HG02610 (cell line): ENCODE measurements around the gene MAP3K7.

ENCODE experiments used
- ATAC-seq: cut with Tn5 transposase; IDR thresholded peaks from one replicate; pipeline ENCODE4 v1.9.1; 2021; ENCODE audit warnings: mild to moderate bottlenecking, moderate library complexity; ENCODE audit not compliant: unreplicated experiment

The MAP3K7 gene

GRCh38 chr6:90485635-90486277 lies 101.1 kb downstream of the MAP3K7 start:
- no peak for ATAC-seq

GRCh38 chr6:90484903-90485302 lies 102.0 kb downstream of the MAP3K7 start:
- no peak for ATAC-seq

- ATAC-seq: no peak
Measured at GRCh38 chr6:90484385-90484784, 102.5 kb downstream of the MAP3K7 start.

DNA sequence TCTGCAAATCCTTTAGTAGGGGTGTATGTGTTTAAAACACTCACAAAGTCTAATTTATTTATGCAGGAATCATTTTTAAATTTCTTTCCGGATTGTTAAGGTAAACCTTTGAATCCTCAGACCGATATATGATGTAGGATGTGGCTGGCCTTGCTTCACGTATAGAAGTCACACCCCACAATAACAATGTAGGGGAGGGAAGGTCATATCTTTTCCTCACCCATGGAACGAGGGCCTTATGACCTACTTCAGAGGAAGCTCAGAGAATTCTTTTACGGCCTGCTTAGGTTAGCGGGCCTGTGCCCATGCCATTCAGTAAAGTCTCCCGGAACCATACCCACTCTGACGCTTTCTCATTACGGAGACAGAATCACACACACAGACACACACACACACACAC lies 102.9 kb downstream of the MAP3K7 start:
- ATAC-seq: no peak

GRCh38 chr6:90483116-90483839 lies 103.6 kb downstream of the MAP3K7 start:
- ATAC-seq: no peak

- ATAC-seq: no peak
Measured at GRCh38 chr6:90480666-90481065, 106.2 kb downstream of the MAP3K7 start.

DNA sequence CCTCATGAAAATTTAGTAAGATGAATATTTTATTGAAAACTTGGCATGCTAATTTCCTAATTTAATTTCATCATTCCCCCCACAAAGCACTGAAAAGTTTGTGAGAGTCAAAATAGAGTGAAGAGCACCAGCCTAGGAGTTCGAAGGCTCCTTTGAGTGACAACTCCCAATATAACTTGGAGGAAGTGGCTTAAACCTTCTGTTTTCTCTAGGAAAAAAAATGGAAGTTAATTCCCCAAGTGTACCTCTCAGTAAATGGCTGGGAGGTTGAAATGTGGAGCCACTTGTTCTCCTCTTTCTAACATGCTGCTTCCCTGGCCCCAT lies 107.3 kb downstream of the MAP3K7 start:
- no peak for ATAC-seq

DNA sequence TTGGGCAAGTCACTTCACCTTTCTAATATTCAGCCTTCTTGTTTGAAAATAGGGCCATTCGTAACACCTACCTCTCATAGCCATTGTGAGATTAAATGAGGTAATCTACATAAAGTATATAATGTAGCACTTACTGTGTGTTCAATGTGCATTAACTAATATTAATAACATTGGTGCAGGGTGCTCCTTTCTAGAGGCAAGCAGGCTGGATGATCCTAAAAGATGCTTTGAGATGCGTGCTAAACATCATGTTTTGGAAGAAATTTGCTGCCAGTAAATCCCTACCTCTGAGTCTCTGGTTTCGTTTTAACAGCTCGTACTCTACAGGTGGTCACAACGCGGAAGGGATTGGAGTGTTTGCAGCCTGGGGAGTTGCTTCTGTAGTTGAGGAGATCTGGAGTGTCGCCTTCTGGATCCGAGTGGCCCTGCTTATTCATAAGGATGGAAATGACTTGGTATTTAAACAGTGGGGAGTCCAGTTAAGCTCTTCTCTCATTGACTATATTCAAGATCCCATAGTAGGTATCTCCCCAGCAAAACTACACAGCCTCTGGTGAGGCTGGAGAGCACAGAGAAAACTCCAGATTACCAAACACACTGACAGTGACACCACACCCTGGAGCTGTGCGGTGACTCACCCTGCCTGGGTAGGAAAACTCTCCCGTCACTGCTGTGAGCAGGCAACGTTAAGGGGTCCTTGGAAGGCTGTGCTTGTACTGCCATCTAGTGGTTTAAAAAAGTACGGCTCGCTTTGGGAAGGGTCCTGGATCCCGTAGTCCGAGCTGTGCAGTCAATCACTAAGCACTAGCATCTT lies 107.9 kb downstream of the MAP3K7 start:
- peak; percentile 85 for ATAC-seq

- ATAC-seq: no peak
Measured at GRCh38 chr6:90478278-90478677, 108.6 kb downstream of the MAP3K7 start.

- no peak for ATAC-seq
Measured at GRCh38 chr6:90477366-90477765, 109.5 kb downstream of the MAP3K7 start.

DNA sequence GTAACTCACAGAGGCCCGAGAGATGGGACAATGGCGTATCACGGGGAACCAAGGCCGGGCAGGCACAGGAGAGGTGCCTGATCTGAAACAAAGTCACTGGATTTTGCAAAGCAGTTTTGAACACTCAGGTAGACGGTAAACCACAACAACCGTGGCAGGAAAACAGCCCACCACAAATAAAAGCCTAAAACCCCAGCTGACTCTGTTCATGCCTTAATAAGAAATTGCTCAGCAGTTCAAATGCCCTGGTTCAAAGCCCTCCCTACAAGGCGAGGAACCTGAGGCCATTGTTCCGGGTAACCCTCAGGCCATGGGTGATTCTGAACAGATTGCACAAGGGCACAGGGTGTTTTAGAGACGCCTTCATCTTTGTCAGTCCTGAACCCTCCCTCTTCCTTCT lies 114.2 kb downstream of the MAP3K7 start:
- no peak for ATAC-seq

DNA sequence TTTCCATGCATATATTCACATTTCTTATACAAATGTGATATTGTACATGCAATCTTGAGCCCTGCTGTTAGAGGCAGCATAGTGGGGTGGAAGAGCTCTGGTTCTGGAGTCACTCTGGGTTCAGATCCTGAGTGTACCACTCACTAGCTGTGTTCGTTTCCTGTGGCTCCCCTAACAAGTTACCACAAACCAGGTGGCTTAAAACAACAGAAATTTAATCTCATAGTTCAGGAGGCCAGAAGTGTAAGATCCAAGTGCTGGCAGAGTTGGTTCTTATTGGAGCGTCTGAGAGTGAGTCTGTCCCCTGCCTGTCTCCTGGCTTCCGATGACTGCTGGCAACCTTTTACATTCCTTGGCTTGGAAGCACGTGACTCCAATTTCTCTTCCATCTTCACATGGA lies 115.6 kb downstream of the MAP3K7 start:
- ATAC-seq: no peak

GRCh38 chr6:90469906-90470305 lies 117.0 kb downstream of the MAP3K7 start:
- no peak for ATAC-seq

DNA sequence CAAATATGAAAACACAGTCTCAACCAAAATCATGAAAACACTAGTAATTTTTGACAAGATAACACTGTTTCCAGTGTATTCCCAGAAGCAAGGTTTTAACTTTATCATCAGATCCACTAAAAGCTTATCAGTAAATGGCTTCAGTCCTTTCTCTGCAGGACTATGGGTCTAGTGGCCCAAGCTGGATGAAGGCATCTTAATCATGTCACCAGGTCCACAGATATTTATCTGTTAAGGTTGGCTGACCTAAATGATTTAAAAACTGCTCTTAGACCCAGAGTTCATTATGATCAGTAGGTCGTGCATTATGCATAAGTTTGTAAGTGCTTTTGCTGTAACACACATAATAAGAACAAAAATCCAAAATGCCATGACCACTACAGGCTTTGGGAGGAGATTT lies 118.0 kb downstream of the MAP3K7 start:
- no peak for ATAC-seq

DNA sequence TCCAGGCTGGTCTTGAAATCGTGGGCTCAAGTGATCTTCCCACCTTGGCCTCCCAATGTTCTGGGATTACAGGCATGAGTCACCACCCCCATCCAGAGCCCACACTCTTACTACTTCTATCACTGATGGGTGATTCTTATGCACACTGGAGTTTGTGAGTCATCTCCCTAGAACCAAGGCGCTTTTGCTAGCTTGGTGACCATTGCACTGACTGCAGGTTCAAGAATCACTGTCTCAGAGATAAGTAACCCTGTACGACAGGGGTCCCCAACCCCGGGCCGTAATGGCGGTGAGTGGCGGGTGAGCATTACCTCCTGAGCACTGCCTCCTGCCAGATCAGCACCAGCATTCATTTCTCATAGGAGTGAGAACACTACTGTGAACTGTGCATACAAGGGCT lies 118.8 kb downstream of the MAP3K7 start:
- no peak for ATAC-seq

DNA sequence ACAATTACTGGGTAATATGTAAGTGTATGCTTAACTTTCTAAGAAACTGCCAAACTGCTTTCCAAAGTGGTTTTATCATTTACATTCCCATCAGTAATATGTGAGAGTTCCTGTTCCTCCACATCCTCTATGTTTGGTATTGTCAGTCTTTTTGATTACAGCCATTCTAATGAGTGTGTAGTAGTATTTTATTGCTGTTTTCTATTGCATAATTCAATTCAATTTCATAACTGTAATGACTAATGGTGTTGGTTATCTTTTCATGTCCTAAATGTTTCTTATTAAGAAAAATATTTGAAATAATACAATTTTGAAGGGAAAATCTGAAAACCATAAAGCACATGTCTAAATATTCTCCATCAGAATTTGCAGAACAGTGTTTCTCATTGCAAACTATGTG lies 119.3 kb downstream of the MAP3K7 start:
- ATAC-seq: no peak

DNA sequence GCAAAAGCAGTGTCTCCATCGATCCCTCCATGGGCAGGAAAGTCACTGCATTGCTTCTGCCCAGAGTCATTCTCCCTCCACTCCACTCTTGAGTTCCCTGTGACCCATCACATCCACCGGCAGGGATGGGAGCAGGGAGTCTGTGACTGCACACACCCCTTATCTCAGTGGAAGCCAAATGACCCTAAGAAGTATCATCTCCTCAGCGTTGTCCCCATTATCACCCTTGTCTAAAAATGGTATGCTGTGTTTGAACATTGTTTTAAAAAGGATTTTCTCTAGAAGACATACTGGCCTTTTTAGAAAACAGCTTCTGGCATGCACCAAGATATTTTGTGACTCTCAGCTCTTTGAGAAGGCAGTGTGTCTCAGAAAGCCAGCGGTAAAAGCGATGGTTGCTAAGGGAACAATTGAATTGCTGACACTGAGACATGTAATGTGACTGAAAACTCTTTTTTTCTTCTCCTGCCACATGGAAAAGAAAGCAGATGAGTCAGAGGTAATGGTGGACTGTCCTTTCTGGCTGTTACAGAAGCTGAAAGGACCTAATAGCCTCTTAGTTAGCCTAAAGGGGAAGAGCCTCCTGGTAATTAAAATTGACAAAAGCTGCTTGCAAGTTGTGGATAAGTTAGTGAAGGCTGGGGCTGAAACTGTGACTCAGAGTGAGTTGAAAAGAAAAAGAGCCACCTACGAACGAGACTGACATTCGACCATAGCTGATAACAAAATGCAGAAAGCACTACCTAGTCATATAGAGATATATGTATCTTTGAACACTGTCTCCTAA lies 120.5 kb downstream of the MAP3K7 start:
- ATAC-seq: no peak

DNA sequence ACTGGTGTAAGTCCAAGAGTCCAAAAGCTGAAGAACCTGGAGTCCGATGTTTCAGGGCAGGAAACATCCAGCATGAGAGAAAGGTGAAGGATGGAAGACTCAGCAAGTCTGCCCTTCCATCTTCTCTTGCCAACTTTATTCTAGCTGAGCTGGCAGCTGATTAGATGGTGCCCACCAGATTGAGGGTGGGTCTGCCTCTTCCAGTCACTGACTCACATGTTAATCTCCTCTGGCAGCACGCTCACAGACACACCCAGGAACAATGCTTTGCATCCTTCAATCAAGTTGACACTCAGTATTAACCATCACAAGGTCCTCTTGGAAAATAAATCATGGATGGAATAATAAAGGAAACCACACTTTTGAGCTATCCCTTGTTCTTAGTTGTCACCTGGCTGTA lies 121.2 kb downstream of the MAP3K7 start:
- no peak for ATAC-seq

DNA sequence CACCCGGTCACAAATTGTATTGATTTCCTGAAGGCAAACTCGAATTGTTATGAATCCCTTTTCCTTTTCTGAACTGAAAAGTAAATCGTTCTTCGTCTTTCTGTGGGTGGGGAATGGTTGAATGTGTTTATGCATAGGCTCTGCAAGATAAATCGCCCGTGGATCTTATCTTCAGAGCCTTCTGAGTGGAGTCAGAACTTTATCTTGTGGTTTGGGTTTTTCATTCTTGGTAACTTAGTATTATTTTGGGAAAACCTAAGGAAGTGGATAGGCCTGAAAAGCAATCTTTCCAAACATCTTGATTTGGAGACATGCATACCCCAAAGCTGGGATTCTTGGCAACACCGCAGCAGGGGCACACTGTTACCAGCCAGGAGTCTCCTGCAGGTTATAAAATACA lies 122.4 kb downstream of the MAP3K7 start:
- no peak for ATAC-seq

DNA sequence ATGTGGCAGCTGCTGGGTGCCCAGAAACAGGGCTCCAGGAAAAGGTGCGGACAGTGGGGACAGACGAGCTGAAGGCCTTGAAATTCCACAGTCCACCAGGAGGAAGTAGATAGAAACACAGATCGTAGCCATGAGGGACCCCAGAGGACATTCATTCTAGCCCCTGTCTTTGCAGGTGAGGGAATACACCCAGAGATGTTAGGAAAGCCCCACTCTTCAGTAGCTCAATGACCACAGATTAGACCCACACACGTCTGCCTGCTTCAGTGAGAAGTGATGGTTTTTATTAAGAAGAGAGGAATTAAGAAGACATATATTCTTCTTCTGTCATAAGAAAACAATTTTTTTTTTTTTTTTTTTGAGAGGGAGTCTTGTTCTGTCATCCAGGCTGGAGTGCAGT lies 123.0 kb downstream of the MAP3K7 start:
- ATAC-seq: no peak
